Natural killer cell (primary cell): ENCODE results near the gene EPHA10. TPM values are rescaled to one million over a fixed set of nuclear protein-coding genes. Genes with fewer than 3 reads are reported as not detected.
"Not testable (repeated sequence)": the region's sequence is repeated elsewhere in the genome, so short reads cannot be mapped to it uniquely, and the experiment has no call there.

Experiments
- ATAC-seq, 3 donors: fragments of 150-1000 bp in 2 of 3; fragments of 200-7000 bp in 1 of 3; cut with Tn5 transposase; 1 replicate in 1 of 3; 2 replicates in 2 of 3; pipeline ENCODE4 v1.10.0; 2021; ENCODE audit warnings: mild to moderate bottlenecking in 2 of 3, moderate library complexity in 2 of 3
- DNase-seq, 2 donors: peaks; one replicate each; pipeline versions ENCODE4 v3.0.0 to v3.0.0-alpha.2; 2013 to 2021; ENCODE audit warnings: mixed read lengths in 1 of 2
- H3K27ac ChIP-seq: one replicate; pipeline ENCODE4 v1.5.1; 2013; ENCODE audit warnings: mild to moderate bottlenecking, low read length
- H3K27me3 ChIP-seq: one replicate; pipeline ENCODE4 v1.6.1; 2013; ENCODE audit warnings: low read length; ENCODE audit not compliant: control insufficient read depth, insufficient read depth
- H3K36me3 ChIP-seq: one replicate; pipeline ENCODE4 v1.6.1; 2013; ENCODE audit warnings: low read length; ENCODE audit not compliant: control insufficient read depth, insufficient read depth
- H3K4me1 ChIP-seq: one replicate; pipeline ENCODE4 v1.6.1; 2013; ENCODE audit warnings: low read length; ENCODE audit not compliant: control insufficient read depth, insufficient read depth
- H3K4me3 ChIP-seq: one replicate; pipeline ENCODE4 v1.5.1; 2013; ENCODE audit warnings: low read length
- H3K9me3 ChIP-seq: one replicate; pipeline ENCODE4 v1.6.1; 2013; ENCODE audit warnings: low read length; ENCODE audit not compliant: control insufficient read depth, insufficient read depth
- H3K27ac Mint-ChIP-seq, 2 donors: one replicate each; pipeline ENCODE4 v1.8.0; 2022; ENCODE audit warnings: mild to moderate bottlenecking in 2 of 2, mixed read lengths in 2 of 2, moderate library complexity in 1 of 2
- H3K27me3 Mint-ChIP-seq, 2 donors: one replicate each; pipeline ENCODE4 v1.8.0; 2022; ENCODE audit warnings: low read depth in 2 of 2, mixed read lengths in 2 of 2
- H3K36me3 Mint-ChIP-seq: one replicate; pipeline ENCODE4 v1.8.0; 2022; ENCODE audit warnings: mixed read lengths
- H3K4me1 Mint-ChIP-seq, 2 donors: one replicate each; pipeline ENCODE4 v1.8.0; 2022; ENCODE audit warnings: mixed read lengths in 2 of 2
- H3K4me3 Mint-ChIP-seq: one replicate; pipeline ENCODE4 v1.8.0; 2022; ENCODE audit warnings: mild to moderate bottlenecking, moderate library complexity, mixed read lengths
- H3K9me3 Mint-ChIP-seq, 2 donors: one replicate each; pipeline ENCODE4 v1.8.0; 2022; ENCODE audit warnings: mixed read lengths in 2 of 2
- WGBS: methylation state at CpG from one replicate; pipeline ENCODE4 v1.1.7; 2013; ENCODE audit warnings: missing lambda C conversion rate; ENCODE audit not compliant: insufficient coverage; 5-methylcytosine and 5-hydroxymethylcytosine counted together
- intact Hi-C: fragments of 100-400 bp; cut with micrococcal nuclease; formaldehyde crosslinking; loops from one replicate; pipeline ENCODE4 v1.14.2; 2022
- total RNA-seq, 4 donors: library from RNA; stranded (reverse); fragments of 120-200 nt in 1 of 4; gene quantifications; one replicate each; pipeline versions ENCODE4 v1.2.3 to v1.2.4, GENCODE V29; 2013 to 2022
- TF ChIP-seq, protein P1 (sequence below): fragments of 200-600 bp; IDR thresholded peaks from one replicate; pipeline ENCODE4 v1.8.0; 2022; ENCODE audit warnings: antibody characterized with exemption

The EPHA10 gene
- total RNA-seq, 3 donors from 2014 or later (not counting 1 experiment from before 2014, with no cell fraction given): not detected

DNA sequence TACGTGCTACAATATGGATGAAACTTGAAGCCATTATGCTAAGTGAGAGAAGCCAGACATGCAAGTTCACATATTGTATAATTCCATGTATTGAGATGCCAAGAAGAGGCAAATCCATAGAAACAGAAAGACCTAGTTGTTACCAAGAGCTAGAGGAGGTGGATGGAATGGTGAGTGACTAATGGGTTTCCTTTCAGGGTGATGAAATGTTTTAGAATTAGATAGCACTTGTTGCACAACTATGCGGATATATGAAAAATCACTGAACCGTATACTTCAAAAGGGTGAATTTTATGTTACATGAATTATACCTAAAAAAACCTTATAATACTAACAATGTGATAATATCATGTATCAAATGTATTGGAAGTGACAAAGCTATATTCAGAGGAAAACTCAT lies 18.1 kb downstream of the EPHA10 start:
- no peaks in the 10 kb centered on the region for H3K4me1 Mint-ChIP-seq
- intact Hi-C loops: no loop called here
- Histone ChIP-seq H3K27me3 (peaks cover 5% of the 10 kb centered on the region), H3K36me3 (no peaks in the 10 kb centered on the region), H3K4me1 (no peaks in the 10 kb centered on the region), H3K4me3 (no peak overlapping the region), H3K27ac (no peak overlapping the region), H3K9me3 (peaks cover 2% of the 10 kb centered on the region)
- no peak overlapping the region for H3K4me3 Mint-ChIP-seq
- H3K9me3 Mint-ChIP-seq: peaks cover 0 to 2% of the 10 kb centered on the region in 2 donors
- no peak overlapping the region for H3K27ac Mint-ChIP-seq
- 100% methylated on average over 1 of the region's 3 CpGs for WGBS
- no peak for ATAC-seq
- H3K36me3 Mint-ChIP-seq: no peaks in the 10 kb centered on the region
- DNase-seq: no peak
- H3K27me3 Mint-ChIP-seq: peaks cover 21 to 42% of the 10 kb centered on the region in 2 donors
- TF ChIP-seq, protein P1, sequence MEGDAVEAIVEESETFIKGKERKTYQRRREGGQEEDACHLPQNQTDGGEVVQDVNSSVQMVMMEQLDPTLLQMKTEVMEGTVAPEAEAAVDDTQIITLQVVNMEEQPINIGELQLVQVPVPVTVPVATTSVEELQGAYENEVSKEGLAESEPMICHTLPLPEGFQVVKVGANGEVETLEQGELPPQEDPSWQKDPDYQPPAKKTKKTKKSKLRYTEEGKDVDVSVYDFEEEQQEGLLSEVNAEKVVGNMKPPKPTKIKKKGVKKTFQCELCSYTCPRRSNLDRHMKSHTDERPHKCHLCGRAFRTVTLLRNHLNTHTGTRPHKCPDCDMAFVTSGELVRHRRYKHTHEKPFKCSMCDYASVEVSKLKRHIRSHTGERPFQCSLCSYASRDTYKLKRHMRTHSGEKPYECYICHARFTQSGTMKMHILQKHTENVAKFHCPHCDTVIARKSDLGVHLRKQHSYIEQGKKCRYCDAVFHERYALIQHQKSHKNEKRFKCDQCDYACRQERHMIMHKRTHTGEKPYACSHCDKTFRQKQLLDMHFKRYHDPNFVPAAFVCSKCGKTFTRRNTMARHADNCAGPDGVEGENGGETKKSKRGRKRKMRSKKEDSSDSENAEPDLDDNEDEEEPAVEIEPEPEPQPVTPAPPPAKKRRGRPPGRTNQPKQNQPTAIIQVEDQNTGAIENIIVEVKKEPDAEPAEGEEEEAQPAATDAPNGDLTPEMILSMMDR: no peak

DNA sequence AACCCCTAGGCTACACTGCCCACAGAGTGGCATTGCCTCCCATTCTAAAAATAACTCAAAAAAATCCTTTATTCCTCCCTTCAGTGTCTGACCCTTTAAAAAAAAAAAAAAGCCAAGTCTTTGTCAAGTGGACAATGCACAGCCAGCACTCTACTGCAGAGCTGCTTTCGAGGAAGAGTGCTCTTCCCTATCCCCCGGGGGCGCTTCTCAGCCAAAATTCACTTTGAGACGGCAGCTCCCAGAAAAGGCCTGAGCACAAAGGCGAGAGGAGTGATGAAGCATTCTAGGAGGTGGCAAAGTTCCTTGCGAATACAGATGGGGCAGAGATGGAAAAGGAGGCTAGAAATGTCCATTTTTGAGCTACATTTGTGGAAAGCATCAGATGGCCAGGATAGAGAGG lies 23.3 kb downstream of the EPHA10 start:
- Mint-ChIP-seq H3K4me1 (no peaks in the 10 kb centered on the region), H3K27me3 (peaks cover 30 to 40% of the 10 kb centered on the region in 2 donors), H3K9me3 (peaks cover 0 to under 1% of the 10 kb centered on the region in 2 donors), H3K27ac (no peak overlapping the region), H3K4me3 (no peak overlapping the region), H3K36me3 (no peaks in the 10 kb centered on the region)
- WGBS: 48% methylated on average over 6 of the region's 6 CpGs
- peaks cover 6% of the 10 kb centered on the region for H3K27me3 ChIP-seq
- DNase-seq (no peak), ATAC-seq (no peak)
- no peak overlapping the region for H3K4me3 ChIP-seq
- intact Hi-C loops: no loop called here
- H3K36me3 ChIP-seq: no peaks in the 10 kb centered on the region
- H3K9me3 ChIP-seq: no peaks in the 10 kb centered on the region
- TF ChIP-seq, protein P1: no peak
- no peaks in the 10 kb centered on the region for H3K4me1 ChIP-seq
- no peak overlapping the region for H3K27ac ChIP-seq

DNA sequence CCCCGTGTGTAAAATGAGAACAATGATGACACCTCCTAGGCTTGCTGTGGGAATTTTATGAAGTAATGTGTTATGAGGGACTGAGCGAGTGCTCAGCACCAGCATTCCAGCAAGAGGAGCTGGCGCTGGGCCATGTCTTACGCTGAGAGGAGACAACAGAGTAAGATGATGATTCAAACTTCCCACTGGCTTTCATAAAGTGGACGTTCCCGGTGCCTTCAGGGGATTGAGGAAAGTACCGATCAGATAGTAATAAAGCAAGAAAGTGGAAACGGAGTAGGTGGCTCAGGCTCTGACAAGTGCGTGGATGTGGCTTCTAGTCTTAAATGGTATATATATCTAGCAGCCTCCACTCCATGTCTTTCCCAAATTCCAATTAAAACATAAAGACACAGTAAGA lies 23.8 kb downstream of the EPHA10 start:
- Histone ChIP-seq H3K9me3 (no peaks in the 10 kb centered on the region), H3K27ac (no peak overlapping the region), H3K4me1 (no peaks in the 10 kb centered on the region), H3K36me3 (no peaks in the 10 kb centered on the region), H3K4me3 (no peak overlapping the region), H3K27me3 (peaks cover 6% of the 10 kb centered on the region)
- Mint-ChIP-seq H3K36me3 (no peaks in the 10 kb centered on the region), H3K4me3 (no peak overlapping the region), H3K4me1 (no peaks in the 10 kb centered on the region), H3K27me3 (peaks cover 29 to 40% of the 10 kb centered on the region in 2 donors), H3K27ac (no peak overlapping the region), H3K9me3 (no peaks in the 10 kb centered on the region)
- intact Hi-C loops: no loop called here
- ATAC-seq (no peak), DNase-seq (no peak)
- TF ChIP-seq, protein P1: no peak
- WGBS: 90% methylated on average over 9 of the region's 9 CpGs

DNA sequence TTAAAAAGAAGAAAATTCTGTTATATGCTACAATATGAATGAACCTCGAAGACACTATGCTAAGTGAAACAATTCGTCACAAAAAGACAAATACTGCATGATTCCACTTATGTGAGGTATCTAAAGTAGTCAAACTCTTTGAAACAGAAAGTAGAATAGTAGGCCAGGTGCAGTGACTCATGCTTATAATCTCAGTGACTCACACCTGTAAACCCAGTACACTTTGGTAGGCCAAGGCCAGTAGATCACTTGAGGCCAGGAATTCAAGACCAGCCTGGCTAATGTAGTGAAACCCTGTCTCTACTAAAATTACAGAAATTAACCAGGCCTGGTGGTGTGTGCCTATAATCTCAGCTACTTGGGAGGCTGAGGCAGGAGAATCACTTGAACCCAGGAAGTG lies 25.7 kb downstream of the EPHA10 start:
- no peak for ATAC-seq

DNA sequence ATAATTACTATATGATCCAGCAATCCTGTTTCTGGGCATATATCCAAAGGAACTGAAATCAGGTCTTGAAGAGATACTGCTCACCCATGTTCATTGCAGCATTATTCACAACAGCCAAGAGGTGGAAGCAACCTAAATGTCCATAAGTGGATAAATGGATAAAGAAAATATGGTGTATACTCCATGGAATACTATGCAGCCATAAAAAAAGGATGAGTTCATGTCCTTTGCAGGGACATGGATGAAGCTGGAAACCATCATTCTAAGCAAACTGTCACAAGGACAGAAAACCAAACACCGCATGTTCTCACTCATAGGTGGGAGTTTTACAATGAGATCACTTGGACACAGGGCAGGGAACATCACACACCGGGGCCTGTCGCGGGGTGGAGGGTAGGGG lies 26.3 kb downstream of the EPHA10 start:
- H3K4me3 ChIP-seq, H3K36me3 ChIP-seq, H3K4me3 Mint-ChIP-seq, H3K27ac Mint-ChIP-seq, H3K27ac ChIP-seq, H3K9me3 ChIP-seq, H3K4me1 ChIP-seq, intact Hi-C loops, H3K4me1 Mint-ChIP-seq, H3K36me3 Mint-ChIP-seq, H3K9me3 Mint-ChIP-seq, DNase-seq, ATAC-seq: not testable (repeated sequence)
- WGBS: 98% methylated on average over 4 of the region's 4 CpGs
- H3K27me3 Mint-ChIP-seq: peaks cover 38 to 57% of the 10 kb centered on the region in 2 donors
- peaks cover 13% of the 10 kb centered on the region for H3K27me3 ChIP-seq

More for the DNA sequence above, 25.7 kb downstream of the EPHA10 start:
- Histone ChIP-seq H3K4me3 (no peak overlapping the region), H3K27me3 (peaks cover 13% of the 10 kb centered on the region), H3K9me3 (no peaks in the 10 kb centered on the region), H3K36me3 (no peaks in the 10 kb centered on the region), H3K4me1 (peaks cover 5% of the 10 kb centered on the region), H3K27ac (no peak overlapping the region)
- Mint-ChIP-seq H3K36me3 (no peaks in the 10 kb centered on the region), H3K4me3 (no peak overlapping the region), H3K27ac (no peak overlapping the region), H3K9me3 (no peaks in the 10 kb centered on the region), H3K4me1 (no peaks in the 10 kb centered on the region), H3K27me3 (peaks cover 38 to 56% of the 10 kb centered on the region in 2 donors)
- DNase-seq: no peak
- 100% methylated on average over 1 of the region's 2 CpGs for WGBS
- intact Hi-C loops: no loop called here
- TF ChIP-seq, protein P1: no peak
